Stomach (tissue), 19 donors: ENCODE measurements around the gene CHD9NB. TPM values are rescaled to one million over a fixed set of nuclear protein-coding genes. Genes with fewer than 3 reads are reported as not detected.

Experiments used
- DNase-seq, 2 donors: peaks; one replicate each; pipeline versions ENCODE4 v3.0.0 to v3.0.0-alpha.2; 2013 to 2019
- H3K27ac ChIP-seq, 5 donors: fragments of 200-600 bp in 4 of 5; sonication (generic) in 4 of 5; one replicate each; pipeline ENCODE4 v1.5.1; 2013 to 2019; ENCODE audit warnings: mild to moderate bottlenecking in 1 of 5, moderate library complexity in 1 of 5
- H3K27me3 ChIP-seq, 3 donors: fragments of 200-600 bp; sonication (generic); one replicate each; pipeline ENCODE4 v1.5.1; 2017 to 2019; ENCODE audit warnings: mixed run types in 1 of 3
- H3K36me3 ChIP-seq, 4 donors: fragments of 200-600 bp; sonication (generic); 1 replicate in 3 of 4; 2 replicates in 1 of 4; pipeline ENCODE4 v1.5.1; 2016 to 2019
- H3K4me1 ChIP-seq, 4 donors: fragments of 200-600 bp; sonication (generic); one replicate each; pipeline ENCODE4 v1.5.1; 2016 to 2019
- H3K4me3 ChIP-seq, 4 donors: fragments of 200-600 bp; sonication (generic) in 3 of 4; one replicate each; pipeline ENCODE4 v1.5.1; 2016 to 2019; ENCODE audit warnings: mild to moderate bottlenecking in 1 of 4
- H3K9me3 ChIP-seq, 4 donors: fragments of 200-600 bp; sonication (generic); one replicate each; pipeline ENCODE4 v1.5.1; 2016 to 2019
- EP300 ChIP-seq: sonication (generic); formaldehyde crosslinking; IDR thresholded peaks from one replicate; pipeline ENCODE4 v1.6.1; 2017; ENCODE audit warnings: antibody characterized with exemption
- POLR2A ChIP-seq, 4 donors: fragments of 450-650 bp; IDR thresholded peaks; one replicate each; pipeline ENCODE4 v1.6.1; 2016; ENCODE audit warnings: antibody characterized with exemption in 4 of 4, control low read depth in 2 of 4, mild to moderate bottlenecking in 1 of 4, moderate library complexity in 1 of 4
- POLR2AphosphoS5 ChIP-seq, 3 donors: sonication (generic); formaldehyde crosslinking; IDR thresholded peaks; one replicate each; pipeline ENCODE4 v1.6.1; 2016; ENCODE audit warnings: antibody characterized with exemption in 3 of 3
- WGBS, 5 donors: extraction: QIAGEN DNeasy Blood & Tissue Kit in 3 of 5; methylation state at CpG; one replicate each; pipeline versions ENCODE4 v1.1.5 to v1.1.7; 2013 to 2018; 5-methylcytosine and 5-hydroxymethylcytosine counted together
- intact Hi-C: fragments of 100-400 bp; cut with DNase I; formaldehyde crosslinking; loops from one replicate; pipeline ENCODE4 v1.15.1; 2023; ENCODE audit warnings: low total_unique reads
- long read RNA-seq, 10 donors: transcript quantifications; one replicate each; lab custom pipeline, GENCODE V29; 2026
- polyA plus RNA-seq, 3 donors: library from polyadenylated mRNA; stranded (reverse); fragments of 200-250 nt; gene quantifications; one replicate each; pipeline ENCODE4 v1.2.3, GENCODE V29; 2013
- total RNA-seq, 5 donors: library from RNA; depleted of rRNA; stranded (reverse); fragments of >200 nt; gene quantifications; one replicate each; pipeline versions ENCODE4 v1.1.0 to v1.2.3, GENCODE V29; 2014 to 2016
- TF ChIP-seq, protein P1 (sequence below), 7 experiments: fragments of 450-650 bp in 4 of 7; fragments of 200-600 bp in 3 of 7; sonication (generic) in 3 of 7; IDR thresholded peaks; one replicate each; pipeline ENCODE4 v1.5.1; 2016 to 2019; ENCODE audit warnings: antibody characterized with exemption in 7 of 7, control low read depth in 2 of 7, mild to moderate bottlenecking in 1 of 7
- donor health status: healthy with polysubstance abuse.
- donor health status: Bipolar disorder and iron deficiency.
- donor health status: healthy.

Gene CHD9NB
- total RNA-seq (1 to 10 TPM in 1 of 5 donors, under 1 TPM in 3, not detected in 1; 0.58 to 8.2 (median 0.81) TPM), polyA plus RNA-seq (1 to 10 TPM in 2 of 3 donors, under 1 TPM in 1; 0.93 to 1.7 (median 1.1) TPM)
- long read RNA-seq, donor 1, result 0 reads
- long read RNA-seq, donor 2, result 0 reads
- long read RNA-seq, donor 3, result 0 reads
- long read RNA-seq, donor 4, result 0 reads
- long read RNA-seq, donor 5, result 0 reads
- long read RNA-seq, donor 6, result 0 reads
- long read RNA-seq, donor 7, result 0 reads
- long read RNA-seq, donor 8, result 0 reads
- long read RNA-seq, donor 9, result 0 reads
- long read RNA-seq, donor 10, result 0 reads

DNA sequence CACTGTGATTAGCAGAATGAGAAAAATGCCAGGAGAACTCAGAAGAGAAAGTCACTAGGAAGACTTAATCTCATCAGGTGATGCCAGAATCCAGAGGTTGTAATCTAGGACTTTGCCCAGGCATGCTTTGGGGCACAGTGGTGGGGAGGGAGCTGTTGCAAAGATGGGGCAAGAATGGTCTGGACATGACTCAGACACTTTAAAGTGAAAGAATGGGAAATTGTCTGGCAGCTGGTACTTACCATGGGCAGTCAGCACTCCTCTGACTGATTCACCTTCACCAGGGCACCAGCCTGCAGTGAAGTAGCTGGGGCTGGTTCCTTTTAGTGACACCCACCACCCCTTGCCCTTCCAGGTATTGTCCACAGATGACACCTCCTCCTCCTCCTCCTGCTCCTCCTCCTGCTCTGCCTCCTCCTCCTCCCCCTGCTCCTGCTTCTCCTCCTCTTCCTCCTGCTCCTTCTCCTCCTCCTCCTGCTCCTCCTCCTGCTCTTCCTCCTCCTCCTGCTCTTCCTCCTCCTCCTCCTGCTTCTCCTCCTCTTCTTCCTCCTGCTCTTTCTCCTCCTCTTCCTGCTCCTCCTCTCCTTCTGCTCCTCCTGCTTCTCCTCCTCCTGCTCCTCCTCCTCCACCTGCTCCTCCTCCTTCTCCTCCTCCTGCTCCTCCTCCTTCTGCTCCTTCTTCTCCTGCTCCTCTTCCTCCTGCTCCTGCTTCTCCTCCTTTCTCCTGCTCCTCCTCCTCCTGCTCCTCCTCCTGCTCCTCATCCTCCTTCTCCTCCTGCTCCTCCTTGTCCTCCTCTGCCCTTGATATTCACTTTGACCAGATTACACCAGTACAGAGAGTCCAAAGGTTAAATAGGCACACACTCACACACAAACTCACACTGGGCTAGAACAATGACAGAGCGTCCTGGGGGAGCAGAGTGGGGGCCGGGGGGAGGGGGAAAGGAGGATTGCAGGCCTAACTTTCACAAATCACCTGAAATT lies at the start of gene CHD9NB:
TSS of gene CHD9NB (minus strand) at position 379 of the 983 bp plus-strand sequence. CDS start 8,739 bp downstream, outside the sequence.
- intact Hi-C loops, result loop anchor here (10.0 kb wide), 1 partner anchor 102 kb away; no protein-coding TSS in a partner anchor
- H3K9me3 ChIP-seq, result no peaks in the 10 kb centered on the region
- no peak within 1 kb of the TSS for H3K4me3 ChIP-seq
- no peaks in the 10 kb centered on the region for H3K27me3 ChIP-seq
- no peaks in the 10 kb centered on the region for H3K36me3 ChIP-seq
- peak in 1 of 2 donors; percentile 70 for DNase-seq
- peak within 1 kb of the TSS in 3 of 5 donors; percentile 10 to 46 (median 31) for H3K27ac ChIP-seq
- WGBS, 5 donors, result 33 to 59% (median 39%) methylated on average over 2 of the region's 2 CpGs
- TF ChIP-seq POLR2AphosphoS5 (IDR thresholded peaks at IDR 0.05), result peak in 1 of 3 donors; percentile 48
- TF ChIP-seq POLR2A (IDR thresholded peaks at IDR 0.05), result no peak
- no peak for TF ChIP-seq EP300
- TF ChIP-seq, protein P1, sequence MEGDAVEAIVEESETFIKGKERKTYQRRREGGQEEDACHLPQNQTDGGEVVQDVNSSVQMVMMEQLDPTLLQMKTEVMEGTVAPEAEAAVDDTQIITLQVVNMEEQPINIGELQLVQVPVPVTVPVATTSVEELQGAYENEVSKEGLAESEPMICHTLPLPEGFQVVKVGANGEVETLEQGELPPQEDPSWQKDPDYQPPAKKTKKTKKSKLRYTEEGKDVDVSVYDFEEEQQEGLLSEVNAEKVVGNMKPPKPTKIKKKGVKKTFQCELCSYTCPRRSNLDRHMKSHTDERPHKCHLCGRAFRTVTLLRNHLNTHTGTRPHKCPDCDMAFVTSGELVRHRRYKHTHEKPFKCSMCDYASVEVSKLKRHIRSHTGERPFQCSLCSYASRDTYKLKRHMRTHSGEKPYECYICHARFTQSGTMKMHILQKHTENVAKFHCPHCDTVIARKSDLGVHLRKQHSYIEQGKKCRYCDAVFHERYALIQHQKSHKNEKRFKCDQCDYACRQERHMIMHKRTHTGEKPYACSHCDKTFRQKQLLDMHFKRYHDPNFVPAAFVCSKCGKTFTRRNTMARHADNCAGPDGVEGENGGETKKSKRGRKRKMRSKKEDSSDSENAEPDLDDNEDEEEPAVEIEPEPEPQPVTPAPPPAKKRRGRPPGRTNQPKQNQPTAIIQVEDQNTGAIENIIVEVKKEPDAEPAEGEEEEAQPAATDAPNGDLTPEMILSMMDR (IDR thresholded peaks at IDR 0.05), result no peak
- peaks cover 21 to 56% (median 38%) of the 10 kb centered on the region in 4 donors for H3K4me1 ChIP-seq

DNA sequence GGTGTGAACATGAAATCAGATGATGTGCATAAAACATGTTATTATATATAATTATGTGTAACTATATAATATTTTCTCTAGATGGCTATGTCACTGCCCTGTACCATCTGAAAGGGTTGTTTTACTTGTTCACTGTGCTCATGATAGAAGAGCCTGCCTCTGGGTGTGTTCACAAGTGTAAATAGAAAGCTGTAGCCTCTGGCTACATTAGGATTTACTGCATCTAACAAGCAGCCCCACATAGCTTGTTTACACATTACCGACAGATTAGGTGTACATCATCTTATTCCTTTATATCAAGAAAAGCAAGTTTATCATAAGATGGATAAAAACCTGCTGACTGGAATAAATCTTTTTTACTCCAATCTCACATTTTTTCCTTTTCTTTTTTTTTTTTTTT lies 48.2 kb upstream of the CHD9NB start:
- H3K27ac ChIP-seq, result peak overlapping the region in 4 of 5 donors; percentile 91 to 98 (median 97)
- H3K27me3 ChIP-seq, result no peaks in the 10 kb centered on the region
- no peaks in the 10 kb centered on the region for H3K36me3 ChIP-seq
- peak in 1 of 2 donors; percentile 38 for DNase-seq
- no peaks in the 10 kb centered on the region for H3K9me3 ChIP-seq
- peaks cover 27 to 64% (median 45%) of the 10 kb centered on the region in 4 donors for H3K4me1 ChIP-seq
- intact Hi-C loops, result no loop called here
- H3K4me3 ChIP-seq, result no peak overlapping the region
- 32 to 71% (median 56%) methylated on average over 1 of the region's 1 CpG for WGBS, 5 donors
- TF ChIP-seq POLR2AphosphoS5 (IDR thresholded peaks at IDR 0.05), result no peak

DNA sequence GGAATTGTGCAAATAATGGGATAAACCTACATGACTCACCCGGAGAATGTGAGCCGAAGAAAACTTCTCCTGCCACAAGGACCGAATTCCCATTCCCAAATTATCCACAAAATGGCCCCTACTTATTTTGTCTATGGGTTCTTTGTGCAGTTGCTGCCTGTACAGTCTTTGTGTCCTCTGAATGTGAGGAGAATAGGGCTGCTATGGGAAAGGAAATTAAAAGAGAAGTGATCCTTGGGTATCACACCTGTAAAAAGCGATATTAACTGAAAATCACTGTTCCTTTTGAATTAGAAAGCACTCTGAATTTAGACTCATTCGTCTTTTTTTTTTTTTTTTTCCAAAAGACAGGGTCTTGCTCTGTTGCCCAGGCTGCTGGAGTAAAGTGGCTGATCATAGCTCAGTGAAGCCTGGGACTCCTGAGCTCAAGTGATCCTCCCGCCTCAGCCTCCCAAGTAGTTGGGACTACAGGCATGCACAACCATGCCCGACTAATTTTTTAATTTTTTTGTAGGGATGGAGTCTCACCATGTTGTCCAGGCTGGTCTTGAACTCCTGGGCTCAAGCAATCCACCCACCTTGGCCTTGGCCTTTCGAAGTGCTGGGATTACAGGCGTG lies 47.5 kb upstream of the CHD9NB start:
- peak overlapping the region; percentile 40 to 50 (median 44) for H3K4me3 ChIP-seq
- TF ChIP-seq POLR2A (IDR thresholded peaks at IDR 0.05), result no peak
- TF ChIP-seq POLR2AphosphoS5 (IDR thresholded peaks at IDR 0.05), result no peak
- TF ChIP-seq EP300, result no peak
- TF ChIP-seq, protein P1 (IDR thresholded peaks at IDR 0.05), result no peak
- no peak for DNase-seq
- 55 to 66% (median 60%) methylated on average over 9 of the region's 9 CpGs for WGBS, 5 donors
- H3K9me3 ChIP-seq, result no peaks in the 10 kb centered on the region
- no peaks in the 10 kb centered on the region for H3K27me3 ChIP-seq
- H3K36me3 ChIP-seq, result no peaks in the 10 kb centered on the region
- intact Hi-C loops, result no loop called here
- peak overlapping the region; percentile 90 to 98 (median 96) for H3K27ac ChIP-seq
- H3K4me1 ChIP-seq, result peaks cover 27 to 64% (median 45%) of the 10 kb centered on the region in 4 donors

DNA sequence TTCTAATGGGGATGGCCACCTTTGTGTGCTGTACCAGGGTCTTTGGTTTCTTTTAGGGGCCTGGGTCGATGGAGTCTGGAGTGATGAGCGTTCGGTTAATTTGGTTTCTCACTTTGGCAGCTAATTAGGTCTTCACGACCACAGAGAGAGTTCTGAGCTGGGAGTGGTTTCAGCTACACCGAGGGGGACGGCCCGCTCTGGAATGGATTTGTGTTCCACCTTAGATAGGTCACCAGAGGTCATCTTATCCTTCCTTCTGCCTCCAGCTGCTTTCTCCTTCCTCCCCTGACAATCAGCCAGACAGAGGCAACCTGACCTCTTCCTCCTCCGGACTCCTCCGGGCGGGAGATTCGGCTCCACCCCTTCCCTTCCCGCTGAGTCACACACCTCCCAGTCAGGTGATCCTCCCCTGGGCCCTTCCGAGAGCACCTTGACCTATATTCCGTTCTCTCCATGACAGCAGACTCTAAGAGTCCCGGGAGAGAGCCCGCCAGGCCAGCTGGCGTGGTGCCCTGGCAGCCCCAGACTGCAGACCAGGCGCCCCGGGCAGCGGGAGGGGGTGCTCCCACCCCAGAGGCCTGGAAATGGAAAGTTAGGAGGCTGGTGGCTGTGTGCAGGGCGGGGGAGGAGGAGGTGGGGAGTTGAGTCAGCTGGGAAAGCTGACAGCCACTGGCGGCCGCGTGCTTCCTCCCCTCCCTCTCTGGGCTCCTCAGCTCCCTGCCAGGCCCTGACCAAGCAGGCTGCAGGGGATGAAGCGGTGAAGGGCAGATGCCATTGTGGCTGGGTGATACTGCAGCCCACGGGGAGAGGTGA lies 46.8 kb upstream of the CHD9NB start:
- Histone ChIP-seq H3K9me3 (no peaks in the 10 kb centered on the region), H3K36me3 (no peaks in the 10 kb centered on the region), H3K4me3 (peak overlapping the region; percentile 40 to 50 (median 44)), H3K27ac (peak overlapping the region; percentile 90 to 98 (median 96)), H3K27me3 (no peaks in the 10 kb centered on the region), H3K4me1 (peaks cover 30 to 71% (median 49%) of the 10 kb centered on the region in 4 donors)
- 1 to 4% (median 3%) methylated on average over 23 to 26 of the region's 26 CpGs for WGBS, 5 donors
- intact Hi-C loops, result no loop called here
- peak; percentile 91 to 96 for DNase-seq
- TF ChIP-seq POLR2AphosphoS5 (IDR thresholded peaks at IDR 0.05), result peak in 2 of 3 donors; percentile 76 to 78
- TF ChIP-seq EP300, result no peak
